Fibroblast of villous mesenchyme (primary cell): Measurements from ENCODE around the gene NOP9. TPM values are rescaled to one million over a fixed set of nuclear protein-coding genes. Genes with fewer than 3 reads are reported as not detected.

ENCODE experiments used
- DNase-seq: peaks from one replicate; pipeline ENCODE4 v3.0.0-alpha.2; 2010; ENCODE audit warnings: low read depth
- H3K4me3 ChIP-seq: 2 replicates; pipeline ENCODE4 v1.5.1; 2011; ENCODE audit warnings: low read depth, mild to moderate bottlenecking, low read length
- CTCF ChIP-seq: IDR thresholded peaks from 2 replicates; pipeline ENCODE4 v1.5.1; 2012; ENCODE audit warnings: low read depth, mild to moderate bottlenecking, low read length; ENCODE audit not compliant: insufficient read depth
- total RNA-seq: library from RNA; depleted of rRNA; stranded (reverse); fragments of >200 nt; gene quantifications from 2 replicates; pipeline ENCODE4 v1.2.3, GENCODE V29; 2012

The NOP9 gene
- total RNA-seq, 1 donor, result 29.4 TPM

GRCh38 chr14:24255438-24255837 is 44.2 kb upstream of the NOP9 start:
- H3K4me3 ChIP-seq, result no peak overlapping the region
- TF ChIP-seq CTCF, result no peak
- no peak for DNase-seq

GRCh38 chr14:24255931-24256711 is 43.5 kb upstream of the NOP9 start:
- TF ChIP-seq CTCF, result no peak
- no peak overlapping the region for H3K4me3 ChIP-seq
- DNase-seq, result no peak

- H3K4me3 ChIP-seq, result no peak overlapping the region
- no peak for DNase-seq
- TF ChIP-seq CTCF, result no peak
These were observed 42.7 kb upstream of the NOP9 start for GRCh38 chr14:24256960-24257359.

- no peak for TF ChIP-seq CTCF
- H3K4me3 ChIP-seq, result no peak overlapping the region
- DNase-seq, result no peak
These were observed 41.5 kb upstream of the NOP9 start for GRCh38 chr14:24258119-24258518.

GRCh38 chr14:24258548-24259265 is 40.9 kb upstream of the NOP9 start:
- H3K4me3 ChIP-seq, result no peak overlapping the region
- no peak for TF ChIP-seq CTCF
- no peak for DNase-seq

GRCh38 chr14:24259282-24260025 is 40.2 kb upstream of the NOP9 start:
- H3K4me3 ChIP-seq, result no peak overlapping the region
- DNase-seq, result no peak
- TF ChIP-seq CTCF, result no peak
